ENCODE data around the gene FGF14. TPM values are rescaled to one million over a fixed set of nuclear protein-coding genes. Genes with fewer than 3 reads are reported as not detected.

FGF14 gene
- total RNA-seq, 1 donor from 2014 or later, result not detected

- Histone ChIP-seq H3K36me3 (ENCODE audit: control insufficient read depth, insufficient read depth, low read length) (no peaks in the 10 kb centered on the region), H3K27me3 (ENCODE audit: control insufficient read depth, insufficient read depth, low read length) (no peaks in the 10 kb centered on the region), H3K4me3 (ENCODE audit: low read depth, low read length) (no peak overlapping the region)
- no peak for FAIRE-seq
- no peak for DNase-seq (ENCODE audit: low read depth)
- TF ChIP-seq, protein P1, sequence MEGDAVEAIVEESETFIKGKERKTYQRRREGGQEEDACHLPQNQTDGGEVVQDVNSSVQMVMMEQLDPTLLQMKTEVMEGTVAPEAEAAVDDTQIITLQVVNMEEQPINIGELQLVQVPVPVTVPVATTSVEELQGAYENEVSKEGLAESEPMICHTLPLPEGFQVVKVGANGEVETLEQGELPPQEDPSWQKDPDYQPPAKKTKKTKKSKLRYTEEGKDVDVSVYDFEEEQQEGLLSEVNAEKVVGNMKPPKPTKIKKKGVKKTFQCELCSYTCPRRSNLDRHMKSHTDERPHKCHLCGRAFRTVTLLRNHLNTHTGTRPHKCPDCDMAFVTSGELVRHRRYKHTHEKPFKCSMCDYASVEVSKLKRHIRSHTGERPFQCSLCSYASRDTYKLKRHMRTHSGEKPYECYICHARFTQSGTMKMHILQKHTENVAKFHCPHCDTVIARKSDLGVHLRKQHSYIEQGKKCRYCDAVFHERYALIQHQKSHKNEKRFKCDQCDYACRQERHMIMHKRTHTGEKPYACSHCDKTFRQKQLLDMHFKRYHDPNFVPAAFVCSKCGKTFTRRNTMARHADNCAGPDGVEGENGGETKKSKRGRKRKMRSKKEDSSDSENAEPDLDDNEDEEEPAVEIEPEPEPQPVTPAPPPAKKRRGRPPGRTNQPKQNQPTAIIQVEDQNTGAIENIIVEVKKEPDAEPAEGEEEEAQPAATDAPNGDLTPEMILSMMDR (IDR thresholded peaks at IDR 0.05; ENCODE audit: insufficient read depth, low read length, severe bottlenecking), result no peak
Measured at GRCh38 chr13:101730420-101731000, 671.3 kb downstream of the FGF14 start.

GRCh38 chr13:101728615-101729014 is 673.2 kb downstream of the FGF14 start:
- DNase-seq (ENCODE audit: low read depth) (no peak), FAIRE-seq (no peak)
- Histone ChIP-seq H3K36me3 (ENCODE audit: control insufficient read depth, insufficient read depth, low read length) (no peaks in the 10 kb centered on the region), H3K4me3 (ENCODE audit: low read depth, low read length) (no peak overlapping the region), H3K27me3 (ENCODE audit: control insufficient read depth, insufficient read depth, low read length) (no peaks in the 10 kb centered on the region)
- TF ChIP-seq, protein P1 (IDR thresholded peaks at IDR 0.05; ENCODE audit: insufficient read depth, low read length, severe bottlenecking), result no peak

- DNase-seq (ENCODE audit: low read depth) (no peak), FAIRE-seq (no peak)
- Histone ChIP-seq H3K4me3 (ENCODE audit: low read depth, low read length) (no peak overlapping the region), H3K27me3 (ENCODE audit: control insufficient read depth, insufficient read depth, low read length) (no peaks in the 10 kb centered on the region), H3K36me3 (ENCODE audit: control insufficient read depth, insufficient read depth, low read length) (no peaks in the 10 kb centered on the region)
- TF ChIP-seq, protein P1 (IDR thresholded peaks at IDR 0.05; ENCODE audit: insufficient read depth, low read length, severe bottlenecking), result no peak
Measured at GRCh38 chr13:101728021-101728420, 673.8 kb downstream of the FGF14 start.

DNA sequence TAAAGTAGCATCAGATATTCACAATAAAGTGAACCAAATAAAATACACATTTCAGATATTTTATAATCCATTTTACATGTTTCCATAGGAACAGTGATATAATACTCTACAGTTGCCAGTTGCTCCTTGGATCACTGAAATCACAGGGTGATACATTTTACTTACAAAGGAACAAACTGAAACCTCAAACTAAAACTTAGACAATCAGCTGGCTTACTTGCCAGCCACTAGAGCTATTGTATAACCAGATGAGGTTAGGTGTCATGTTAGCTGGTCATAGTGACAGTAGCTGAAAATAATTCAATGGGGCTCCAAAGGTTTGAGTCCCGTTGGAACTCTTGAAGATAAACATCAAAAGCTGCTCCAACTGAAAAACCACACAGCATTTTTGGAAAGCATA is 674.7 kb downstream of the FGF14 start:
- Histone ChIP-seq H3K27me3 (ENCODE audit: control insufficient read depth, insufficient read depth, low read length) (no peaks in the 10 kb centered on the region), H3K36me3 (ENCODE audit: control insufficient read depth, insufficient read depth, low read length) (no peaks in the 10 kb centered on the region), H3K4me3 (ENCODE audit: low read depth, low read length) (no peak overlapping the region)
- no peak for DNase-seq (ENCODE audit: low read depth)
- TF ChIP-seq, protein P1 (IDR thresholded peaks at IDR 0.05; ENCODE audit: insufficient read depth, low read length, severe bottlenecking), result no peak
- no peak for FAIRE-seq

DNA sequence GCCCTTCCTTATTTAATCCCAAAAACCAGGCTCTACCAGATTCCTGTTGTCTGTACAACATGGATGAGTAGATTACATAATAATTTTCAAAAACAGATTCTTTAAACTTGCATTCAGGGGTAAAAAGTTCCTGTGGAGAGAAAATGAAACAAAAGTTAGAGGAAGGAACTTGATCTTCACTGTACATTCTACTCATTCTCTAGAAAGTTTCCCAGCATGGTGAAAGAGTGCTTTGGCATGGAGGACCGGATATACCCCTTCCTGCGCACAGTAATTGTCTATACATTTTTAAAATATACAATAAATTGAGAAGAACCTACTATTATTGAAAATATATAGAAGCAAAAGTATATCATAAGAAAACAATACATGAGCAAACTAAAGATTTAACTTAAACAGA is 675.2 kb downstream of the FGF14 start:
- TF ChIP-seq, protein P1 (IDR thresholded peaks at IDR 0.05; ENCODE audit: insufficient read depth, low read length, severe bottlenecking), result no peak
- no peaks in the 10 kb centered on the region for H3K27me3 ChIP-seq (ENCODE audit: control insufficient read depth, insufficient read depth, low read length)
- no peaks in the 10 kb centered on the region for H3K36me3 ChIP-seq (ENCODE audit: control insufficient read depth, insufficient read depth, low read length)
- DNase-seq (ENCODE audit: low read depth) (no peak), FAIRE-seq (no peak)
- no peak overlapping the region for H3K4me3 ChIP-seq (ENCODE audit: low read depth, low read length)

DNA sequence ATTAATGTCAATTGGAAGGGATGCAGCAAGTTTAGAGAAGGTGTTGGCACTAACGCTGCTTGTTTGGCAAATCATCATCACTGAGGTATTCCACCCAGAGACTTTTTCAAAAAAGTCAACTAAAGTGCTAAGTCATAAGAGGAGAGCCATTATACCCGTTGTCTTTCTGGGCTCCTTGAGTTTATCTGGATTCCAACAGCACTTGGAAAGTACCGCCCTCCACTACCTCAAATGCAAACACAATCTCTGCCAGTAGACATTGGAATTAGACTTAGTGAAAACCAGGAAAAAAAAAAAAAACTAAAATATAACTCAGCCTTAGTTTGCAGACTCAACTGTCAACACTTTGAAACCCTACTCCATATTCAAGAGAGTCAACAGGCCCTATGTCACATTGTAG is 683.4 kb downstream of the FGF14 start:
- TF ChIP-seq, protein P1 (IDR thresholded peaks at IDR 0.05; ENCODE audit: insufficient read depth, low read length, severe bottlenecking), result no peak
- DNase-seq (ENCODE audit: low read depth) (no peak), FAIRE-seq (no peak)
- no peaks in the 10 kb centered on the region for H3K36me3 ChIP-seq (ENCODE audit: control insufficient read depth, insufficient read depth, low read length)
- no peak overlapping the region for H3K4me3 ChIP-seq (ENCODE audit: low read depth, low read length)
- H3K27me3 ChIP-seq (ENCODE audit: control insufficient read depth, insufficient read depth, low read length), result no peaks in the 10 kb centered on the region

Data from bronchial epithelial cell (primary cell).